Spleen (tissue), 7 donors: Measurements from ENCODE around the gene BOLA1.
A peak's percentile ranks its signal among the peaks of the same experiment; 100 is the strongest.

Source experiments
- POLR2AphosphoS5 ChIP-seq, 3 donors: sonication (generic); formaldehyde crosslinking; IDR thresholded peaks; one replicate each; pipeline ENCODE4 v1.5.1; 2017; ENCODE audit warnings: antibody characterized with exemption in 3 of 3
- TF ChIP-seq, protein P1 (sequence below), 11 experiments: fragments of 200-600 bp in 7 of 11; fragments of 450-650 bp in 4 of 11; sonication (generic) in 4 of 11; IDR thresholded peaks in 8 of 11; conservative IDR thresholded peaks in 3 of 11; 1 replicate in 7 of 11; 2 replicates in 4 of 11; pipeline versions ENCODE4 v1.4.0 to v1.8.0; 2016 to 2021; ENCODE audit warnings: antibody characterized with exemption in 11 of 11, inconsistent platforms in 4 of 11, mild to moderate bottlenecking in 1 of 11
- donor health status: DM: no; HTN: no; CAD: no; lungs with moderate emphysema.
- donor health status: DM: no; HTN: no; CAD: no.
- donor health status: DM: no; HTN: no; CAD: no.

DNA sequence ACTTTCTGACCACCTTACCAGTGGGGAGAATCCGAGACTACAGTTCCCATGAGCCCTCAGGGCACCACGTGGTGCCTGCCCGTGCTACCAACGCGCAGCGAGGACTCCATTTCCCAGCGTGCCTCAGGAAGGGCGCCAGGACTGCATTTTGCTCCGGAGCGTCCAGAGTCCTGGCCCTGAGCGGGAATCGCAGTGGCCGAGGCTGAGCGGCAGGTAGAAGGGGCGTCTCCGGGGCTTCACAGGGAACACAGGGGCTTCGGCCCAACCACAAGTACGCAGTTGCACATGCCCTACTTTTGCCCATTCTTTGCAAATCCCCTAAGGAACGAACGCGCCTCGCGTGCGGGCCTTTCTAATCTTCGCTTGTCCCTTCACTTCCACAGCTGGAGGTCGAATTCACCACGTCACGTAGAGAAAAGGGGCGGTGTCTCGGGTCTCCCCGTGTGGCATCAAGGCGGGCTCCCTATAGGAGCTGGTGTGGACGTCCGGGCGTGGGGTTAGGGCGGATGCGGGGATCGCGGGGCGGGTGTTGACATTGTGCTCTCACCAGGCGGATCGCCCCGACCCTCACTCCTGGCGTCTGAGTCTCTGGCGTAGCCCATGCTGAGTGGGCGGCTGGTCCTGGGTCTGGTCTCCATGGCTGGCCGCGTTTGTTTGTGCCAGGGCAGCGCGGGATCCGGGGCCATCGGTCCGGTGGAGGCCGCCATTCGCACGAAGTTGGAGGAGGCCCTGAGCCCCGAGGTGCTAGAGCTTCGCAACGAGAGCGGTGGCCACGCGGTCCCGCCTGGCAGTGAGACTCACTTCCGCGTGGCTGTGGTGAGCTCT lies at the start of gene BOLA1:
- TF ChIP-seq, protein P1, sequence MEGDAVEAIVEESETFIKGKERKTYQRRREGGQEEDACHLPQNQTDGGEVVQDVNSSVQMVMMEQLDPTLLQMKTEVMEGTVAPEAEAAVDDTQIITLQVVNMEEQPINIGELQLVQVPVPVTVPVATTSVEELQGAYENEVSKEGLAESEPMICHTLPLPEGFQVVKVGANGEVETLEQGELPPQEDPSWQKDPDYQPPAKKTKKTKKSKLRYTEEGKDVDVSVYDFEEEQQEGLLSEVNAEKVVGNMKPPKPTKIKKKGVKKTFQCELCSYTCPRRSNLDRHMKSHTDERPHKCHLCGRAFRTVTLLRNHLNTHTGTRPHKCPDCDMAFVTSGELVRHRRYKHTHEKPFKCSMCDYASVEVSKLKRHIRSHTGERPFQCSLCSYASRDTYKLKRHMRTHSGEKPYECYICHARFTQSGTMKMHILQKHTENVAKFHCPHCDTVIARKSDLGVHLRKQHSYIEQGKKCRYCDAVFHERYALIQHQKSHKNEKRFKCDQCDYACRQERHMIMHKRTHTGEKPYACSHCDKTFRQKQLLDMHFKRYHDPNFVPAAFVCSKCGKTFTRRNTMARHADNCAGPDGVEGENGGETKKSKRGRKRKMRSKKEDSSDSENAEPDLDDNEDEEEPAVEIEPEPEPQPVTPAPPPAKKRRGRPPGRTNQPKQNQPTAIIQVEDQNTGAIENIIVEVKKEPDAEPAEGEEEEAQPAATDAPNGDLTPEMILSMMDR (IDR thresholded peaks at IDR 0.05 in 8 of 11, conservative IDR thresholded peaks at IDR 0.05 in 3 of 11), result peak in 1 of 11 experiments; percentile 19
- peak; percentile 97 to 99 (median 97) for TF ChIP-seq POLR2AphosphoS5 (IDR thresholded peaks at IDR 0.05)
